Lower leg skin (tissue), 3 donors: ENCODE measurements around the gene RAP1A.

Experiments used
- CTCF ChIP-seq, 3 donors: fragments of 450-650 bp; IDR thresholded peaks; one replicate each; pipeline ENCODE4 v1.5.1; 2016; ENCODE audit warnings: antibody characterized with exemption in 3 of 3, mild to moderate bottlenecking in 3 of 3, moderate library complexity in 2 of 3
- POLR2A ChIP-seq, 2 donors: fragments of 450-650 bp; IDR thresholded peaks; one replicate each; pipeline ENCODE4 v1.6.1; 2016 to 2017; ENCODE audit warnings: antibody characterized with exemption in 2 of 2, mild to moderate bottlenecking in 1 of 2, moderate library complexity in 1 of 2

GRCh38 chr1:111631502-111631901 is 11.9 kb downstream of the RAP1A start:
- TF ChIP-seq CTCF (IDR thresholded peaks at IDR 0.05) (no peak), POLR2A (IDR thresholded peaks at IDR 0.05) (no peak)
